NCI-H2107 treated with DMSO at 0.1 percent for 48 hours (cell line): ENCODE data around the gene SEH1L.

Experiments
- DNase-seq: peaks from one replicate; lab custom pipeline; 2025; ENCODE audit not compliant: unreplicated experiment; lab: John Stamatoyannopoulos, UW

The SEH1L gene

DNA sequence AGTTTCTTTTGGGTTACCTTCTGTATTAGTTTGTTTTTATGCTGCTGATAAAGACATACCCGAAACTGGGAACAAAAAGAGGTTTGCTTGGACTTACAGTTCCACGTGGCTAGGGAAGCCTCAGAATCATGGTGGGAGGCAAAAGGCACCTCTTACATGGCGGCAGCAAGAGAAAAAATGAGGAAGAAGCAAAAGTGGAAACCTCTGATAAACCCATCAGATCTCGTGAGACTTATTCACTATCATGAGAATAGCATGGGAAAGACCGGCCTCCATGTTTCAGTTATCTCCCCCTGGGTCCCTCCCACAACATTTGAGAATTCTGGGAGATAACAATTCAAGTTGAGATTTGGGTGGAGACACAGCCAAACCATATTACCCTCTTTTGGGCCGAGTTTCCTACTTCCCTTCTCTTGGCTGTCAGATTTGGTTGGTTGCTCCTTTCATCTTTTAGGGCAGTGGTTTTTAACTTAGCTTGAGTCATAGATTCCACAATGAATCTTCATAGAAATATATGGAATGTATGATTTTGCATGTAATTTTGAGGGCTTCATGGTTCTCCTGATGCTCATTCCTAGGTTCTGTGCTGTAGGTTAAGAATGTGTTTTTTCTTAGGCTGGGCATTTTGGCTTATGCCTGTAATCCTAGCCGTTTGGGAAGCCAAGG lies 87.6 kb downstream of the SEH1L start:
- no peak for DNase-seq

DNA sequence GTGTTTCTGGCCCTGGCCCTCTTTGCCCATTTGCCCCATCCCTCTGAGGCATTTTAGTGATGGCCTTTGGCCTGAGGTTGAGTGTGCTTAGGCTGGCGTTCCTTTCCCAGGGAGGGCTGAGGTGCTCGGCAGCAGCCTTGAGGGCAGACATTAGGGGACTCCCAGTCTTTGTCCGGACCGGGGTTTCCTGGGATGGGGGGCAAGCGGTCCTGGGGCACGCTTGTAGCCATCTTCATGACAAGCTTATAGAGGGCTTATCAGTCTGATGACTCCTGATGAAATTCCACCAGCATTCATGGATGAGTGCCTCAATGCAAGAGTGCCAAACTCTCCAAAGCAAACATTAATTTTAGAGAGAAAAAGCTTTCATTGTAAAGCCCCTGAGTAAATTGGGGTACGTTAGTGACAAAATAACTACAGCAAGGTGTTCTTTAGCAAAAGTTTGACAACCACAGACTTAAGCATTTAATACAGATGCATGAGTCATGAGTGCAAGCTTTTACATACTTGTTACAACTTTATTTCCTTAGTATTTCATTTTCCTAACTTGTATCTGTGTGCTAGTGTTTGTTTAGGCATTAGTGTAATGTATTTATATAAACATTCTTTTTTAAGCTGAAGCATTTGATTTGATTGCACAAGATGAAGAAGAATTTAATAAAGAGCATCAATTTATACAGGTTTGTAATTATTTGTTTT lies 89.0 kb downstream of the SEH1L start:
- no peak for DNase-seq
